ENCODE measurements around the gene MYH11.

MYH11 gene

GRCh38 chr16:15866451-15866850, 9.6 kb upstream of the MYH11 start:
- H3K9ac ChIP-seq (ENCODE audit: low read length) = no peak overlapping the region
- no peaks in the 10 kb centered on the region for H3K9me3 ChIP-seq (ENCODE audit: insufficient read depth, low read length)
- no peaks in the 10 kb centered on the region for H3K79me2 ChIP-seq (ENCODE audit: low read length)
- H3K27me3 ChIP-seq (ENCODE audit: low read depth, low read length) = no peaks in the 10 kb centered on the region
- H3K36me3 ChIP-seq (replicated peaks; ENCODE audit: low read depth, low read length) = peaks cover 15% of the 10 kb centered on the region
- no peak overlapping the region for H2AFZ ChIP-seq (ENCODE audit: low read depth, low read length)
- no peak overlapping the region for H3K27ac ChIP-seq (ENCODE audit: low read length)
- no peak for TF ChIP-seq EZH2phosphoT487 (IDR thresholded peaks at IDR 0.05; ENCODE audit: low read depth)
- no peak for TF ChIP-seq CTCF (IDR thresholded peaks at IDR 0.05; ENCODE audit: low read depth, low read length)
- no peak overlapping the region for H3K4me2 ChIP-seq (ENCODE audit: low read length)
- H4K20me1 ChIP-seq (ENCODE audit: insufficient read depth, low read length) = no peaks in the 10 kb centered on the region
- H3K4me1 ChIP-seq (ENCODE audit: low read length) = no peaks in the 10 kb centered on the region
- no peak overlapping the region for H3K4me3 ChIP-seq (ENCODE audit: low read length)

GRCh38 chr16:15865742-15866141, 8.9 kb upstream of the MYH11 start:
- Histone ChIP-seq H3K27ac (ENCODE audit: low read length) (no peak overlapping the region), H3K79me2 (ENCODE audit: low read length) (no peaks in the 10 kb centered on the region), H4K20me1 (ENCODE audit: insufficient read depth, low read length) (no peaks in the 10 kb centered on the region), H3K4me3 (ENCODE audit: low read length) (no peak overlapping the region), H3K9ac (ENCODE audit: low read length) (no peak overlapping the region), H3K4me1 (ENCODE audit: low read length) (no peaks in the 10 kb centered on the region), H3K36me3 (replicated peaks; ENCODE audit: low read depth, low read length) (peaks cover 15% of the 10 kb centered on the region), H2AFZ (ENCODE audit: low read depth, low read length) (no peak overlapping the region), H3K9me3 (ENCODE audit: insufficient read depth, low read length) (no peaks in the 10 kb centered on the region), H3K27me3 (ENCODE audit: low read depth, low read length) (no peaks in the 10 kb centered on the region), H3K4me2 (ENCODE audit: low read length) (no peak overlapping the region)
- TF ChIP-seq EZH2phosphoT487 (IDR thresholded peaks at IDR 0.05; ENCODE audit: low read depth) (no peak), CTCF (IDR thresholded peaks at IDR 0.05; ENCODE audit: low read depth, low read length) (no peak)

- no peak for TF ChIP-seq EZH2phosphoT487 (IDR thresholded peaks at IDR 0.05; ENCODE audit: low read depth)
- no peak for TF ChIP-seq CTCF (IDR thresholded peaks at IDR 0.05; ENCODE audit: low read depth, low read length)
- Histone ChIP-seq H2AFZ (ENCODE audit: low read depth, low read length) (no peak overlapping the region), H3K9ac (ENCODE audit: low read length) (no peak overlapping the region), H3K4me1 (ENCODE audit: low read length) (no peaks in the 10 kb centered on the region), H3K27ac (ENCODE audit: low read length) (no peak overlapping the region), H3K9me3 (ENCODE audit: insufficient read depth, low read length) (no peaks in the 10 kb centered on the region), H3K79me2 (ENCODE audit: low read length) (no peaks in the 10 kb centered on the region), H3K27me3 (ENCODE audit: low read depth, low read length) (no peaks in the 10 kb centered on the region), H4K20me1 (ENCODE audit: insufficient read depth, low read length) (no peaks in the 10 kb centered on the region), H3K36me3 (replicated peaks; ENCODE audit: low read depth, low read length) (peaks cover 15% of the 10 kb centered on the region), H3K4me2 (ENCODE audit: low read length) (no peak overlapping the region), H3K4me3 (ENCODE audit: low read length) (no peak overlapping the region)
Observed at GRCh38 chr16:15864939-15865338, 8.1 kb upstream of the MYH11 start.

GRCh38 chr16:15861996-15862395, 5.2 kb upstream of the MYH11 start:
- Histone ChIP-seq H4K20me1 (ENCODE audit: insufficient read depth, low read length) (no peaks in the 10 kb centered on the region), H3K4me3 (ENCODE audit: low read length) (no peak overlapping the region), H3K9ac (ENCODE audit: low read length) (no peak overlapping the region), H3K9me3 (ENCODE audit: insufficient read depth, low read length) (no peaks in the 10 kb centered on the region), H3K27ac (ENCODE audit: low read length) (no peak overlapping the region), H3K27me3 (ENCODE audit: low read depth, low read length) (peaks cover 9% of the 10 kb centered on the region), H3K4me1 (ENCODE audit: low read length) (no peaks in the 10 kb centered on the region), H3K4me2 (ENCODE audit: low read length) (no peak overlapping the region), H2AFZ (ENCODE audit: low read depth, low read length) (no peak overlapping the region), H3K79me2 (ENCODE audit: low read length) (no peaks in the 10 kb centered on the region), H3K36me3 (replicated peaks; ENCODE audit: low read depth, low read length) (peaks cover 11% of the 10 kb centered on the region)
- TF ChIP-seq EZH2phosphoT487 (IDR thresholded peaks at IDR 0.05; ENCODE audit: low read depth) (no peak), CTCF (IDR thresholded peaks at IDR 0.05; ENCODE audit: low read depth, low read length) (no peak)
